Measurements from ENCODE around the gene NAPSA. TPM values are rescaled to one million over a fixed set of nuclear protein-coding genes. Genes with fewer than 3 reads are reported as not detected.

The NAPSA gene
- total RNA-seq (2022; extraction: Qiagen RNA extraction; ENCODE audit: low read depth) = 0.71 to 1.9 TPM (median 1.5 TPM) in 5 replicates

DNA sequence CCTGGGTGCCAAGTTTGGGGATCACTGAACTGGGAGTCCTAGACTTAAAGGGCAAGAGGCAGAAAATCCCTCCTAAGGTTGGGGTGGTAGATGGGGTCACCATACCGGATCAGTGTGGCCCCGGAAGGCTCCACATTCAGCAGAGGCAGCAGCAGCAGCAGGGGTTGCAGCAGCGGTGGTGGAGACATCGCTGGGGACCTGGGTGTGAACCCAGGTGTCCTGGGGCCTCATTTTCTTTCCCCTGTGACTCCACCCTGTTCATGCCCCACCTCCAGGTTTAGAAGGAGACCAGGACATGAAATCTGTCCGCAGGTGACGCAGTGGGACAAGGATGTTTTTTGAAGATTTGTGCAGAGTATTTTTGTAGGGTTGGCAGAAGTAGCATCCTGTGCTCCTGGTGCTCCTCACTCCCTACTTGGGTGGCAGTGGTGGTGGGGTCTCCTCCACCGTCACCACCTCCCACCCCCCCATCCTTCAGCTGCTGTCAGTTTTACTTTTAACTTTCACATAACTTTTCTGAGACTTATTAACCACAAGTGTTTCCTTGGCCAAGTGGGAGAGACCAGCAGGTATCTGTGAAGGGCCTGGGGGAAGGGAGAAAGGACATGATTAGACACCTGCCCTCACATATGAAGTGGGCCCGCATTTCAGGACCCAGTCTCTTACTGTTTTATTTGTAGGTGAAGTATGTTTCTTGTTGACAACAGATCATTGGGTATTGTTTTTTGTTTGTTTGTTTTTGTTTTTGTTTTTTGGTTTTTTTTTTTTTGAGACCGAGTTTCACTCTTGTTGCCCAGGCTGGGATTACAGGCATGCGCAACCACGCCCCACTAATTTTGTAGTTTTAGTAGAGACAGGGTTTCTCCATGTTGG lies at the start of gene NAPSA:
NAPSA (minus strand) TSS at position 206 of the 873 bp plus-strand sequence; CDS start at position 188, 18 bp downstream.

DNA sequence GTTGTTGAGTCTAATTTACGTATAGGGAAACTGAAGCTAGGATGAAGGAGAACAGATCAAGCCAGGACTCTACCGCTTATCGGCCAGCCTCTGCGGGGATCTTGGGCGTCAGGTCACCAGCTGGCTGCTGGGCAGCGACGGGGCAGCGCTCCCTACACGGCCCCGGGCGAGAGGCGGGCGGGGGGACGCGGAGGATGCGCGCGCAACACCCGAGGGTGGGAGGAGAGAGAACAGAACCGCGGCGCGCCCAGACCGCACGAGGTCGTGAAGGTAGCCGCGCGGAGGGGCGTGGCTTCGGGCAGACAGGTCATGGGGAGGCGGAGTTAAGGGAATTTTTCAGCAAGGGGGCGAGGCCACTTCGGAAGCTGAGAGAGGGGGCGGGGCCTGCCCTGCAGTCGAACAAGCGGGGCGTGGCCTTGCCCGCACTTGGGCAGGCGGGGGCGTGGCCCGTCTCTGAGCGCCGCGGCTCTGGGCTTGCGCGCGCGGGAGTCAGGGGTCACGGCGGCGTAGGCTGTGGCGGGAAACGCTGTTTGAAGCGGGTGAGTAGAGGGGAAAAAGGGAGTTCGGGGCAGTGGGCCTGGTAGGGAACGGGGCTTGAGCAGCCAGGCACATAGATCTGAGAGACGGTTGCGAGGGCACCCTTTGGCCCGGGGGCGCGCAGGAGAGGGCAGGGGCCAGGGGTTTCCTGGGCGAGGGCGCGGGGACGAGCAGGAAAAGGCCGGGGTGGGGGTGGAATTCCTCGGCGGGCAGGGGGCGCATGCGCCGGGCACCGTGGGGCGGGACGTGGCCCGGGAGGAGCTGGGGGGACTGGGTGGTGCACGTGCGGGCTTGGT lies 18.6 kb upstream of the NAPSA start, which contains the start of gene POLD1:
POLD1 (plus strand) TSS at position 496 of the 833 bp plus-strand sequence. CDS start 14,505 bp downstream, outside the sequence.

DNA sequence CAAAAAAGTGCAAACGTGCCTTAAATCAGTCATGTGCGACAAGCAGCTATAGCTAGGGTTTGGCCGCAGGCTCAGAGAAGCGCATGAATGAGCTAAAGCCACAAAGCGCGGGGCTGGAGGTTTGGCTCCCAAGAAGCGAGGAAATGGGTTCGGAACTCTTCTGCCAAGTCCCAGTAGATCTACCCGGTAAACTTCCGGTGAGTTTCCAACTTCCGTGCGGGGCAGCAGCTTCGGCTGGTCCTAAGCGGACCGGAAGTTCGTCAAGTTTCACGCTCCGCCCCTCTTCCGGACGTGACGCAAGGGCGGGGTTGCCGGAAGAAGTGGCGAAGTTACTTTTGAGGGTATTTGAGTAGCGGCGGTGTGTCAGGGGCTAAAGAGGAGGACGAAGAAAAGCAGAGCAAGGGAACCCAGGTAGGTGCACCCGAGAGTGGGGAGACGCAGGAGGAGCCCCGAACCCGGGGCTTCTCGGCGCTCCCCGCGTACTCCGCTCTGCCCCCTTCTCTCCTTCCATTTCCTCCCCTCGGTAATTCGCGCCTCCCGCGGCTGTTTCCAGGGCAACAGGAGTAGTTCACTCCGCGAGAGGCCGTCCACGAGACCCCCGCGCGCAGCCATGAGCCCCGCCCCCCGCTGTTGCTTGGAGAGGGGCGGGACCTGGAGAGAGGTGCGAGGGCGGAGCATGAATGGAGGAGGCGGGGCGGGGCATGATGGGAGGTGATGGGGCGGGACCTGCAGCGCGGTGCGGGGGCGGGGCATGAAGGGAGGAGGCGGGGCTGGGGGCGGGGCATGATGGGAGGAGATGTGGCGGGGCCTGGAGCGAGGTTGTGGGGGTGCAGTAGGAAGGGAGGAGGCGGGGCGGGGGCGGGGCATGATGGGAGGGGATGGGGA lies 11.0 kb upstream of the NAPSA start, which contains the start of gene NR1H2:
NR1H2 (plus strand) TSS at position 292 of the 885 bp plus-strand sequence. CDS start 1,149 bp downstream, outside the sequence.

DNA sequence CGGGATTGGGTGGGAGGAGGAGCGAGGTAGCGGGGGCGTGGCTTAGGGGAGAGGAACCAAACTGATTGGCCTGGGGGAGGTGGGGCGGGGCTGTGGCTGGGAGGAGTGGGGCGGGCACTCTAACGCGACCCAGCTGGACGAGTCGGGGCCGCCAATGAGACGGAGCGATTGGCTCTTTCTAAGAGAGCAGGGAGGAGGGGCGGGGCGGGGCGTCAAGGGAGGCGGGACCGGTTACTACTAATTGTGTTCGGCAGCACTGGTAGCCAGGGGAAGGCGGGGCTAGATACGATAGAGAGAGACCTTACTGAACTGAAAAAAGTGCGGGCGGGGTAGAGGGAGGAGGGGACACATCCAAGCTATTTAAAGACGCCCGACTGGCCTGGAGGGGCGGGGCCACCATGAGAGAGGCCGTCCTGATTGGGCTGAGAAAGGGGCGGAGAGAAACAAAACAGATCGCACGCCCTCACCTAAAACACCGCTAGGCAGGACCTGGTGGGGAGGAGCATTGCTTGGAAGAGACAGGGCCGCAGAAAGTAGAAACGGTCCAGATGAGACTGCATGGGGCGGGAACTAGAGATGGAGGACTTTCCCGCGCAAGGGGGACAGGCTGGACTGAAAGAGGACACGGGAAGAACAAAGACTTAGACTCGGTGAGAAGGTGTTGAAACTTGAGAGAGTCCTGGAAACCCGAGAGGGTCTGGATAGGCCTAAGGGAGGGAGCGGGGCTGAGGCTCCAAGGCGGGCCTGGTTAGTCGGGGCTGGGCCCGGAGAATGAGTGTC lies 36.1 kb downstream of the NAPSA start, which contains the start of gene KCNC3:
KCNC3 (minus strand) TSS at position 232 of the 780 bp plus-strand sequence. CDS start 295 bp downstream, outside the sequence.

Other genes with a start within 250 kb of the NAPSA start
- not detected in 5 replicates for gene IZUMO2, start 202.4 kb downstream of the NAPSA start, total RNA-seq (2022; extraction: Qiagen RNA extraction; ENCODE audit: low read depth)
- 4.9 to 6.7 TPM (median 6.3 TPM) in 5 replicates for gene MYH14, start 162.0 kb downstream of the NAPSA start, total RNA-seq (2022; extraction: Qiagen RNA extraction; ENCODE audit: low read depth)
- 1.2 to 1.8 TPM (median 1.3 TPM) in 5 replicates for gene KCNC3, start 36.3 kb downstream of the NAPSA start, total RNA-seq (2022; extraction: Qiagen RNA extraction; ENCODE audit: low read depth)
- gene NR1H2, start 10.8 kb upstream of the NAPSA start, total RNA-seq (2022; extraction: Qiagen RNA extraction; ENCODE audit: low read depth) = 61.2 to 86.8 TPM (median 81.4 TPM) in 5 replicates
- gene POLD1, start 18.7 kb upstream of the NAPSA start, total RNA-seq (2022; extraction: Qiagen RNA extraction; ENCODE audit: low read depth) = 54.0 to 87.6 TPM (median 79.1 TPM) in 5 replicates
- gene SPIB, start 53.3 kb upstream of the NAPSA start, total RNA-seq (2022; extraction: Qiagen RNA extraction; ENCODE audit: low read depth) = 0.18 to 0.51 TPM (median 0.33 TPM) in 5 replicates
- 0.03 TPM in 1 of 5 replicates, not detected in the others for gene MYBPC2, start 67.3 kb upstream of the NAPSA start, total RNA-seq (2022; extraction: Qiagen RNA extraction; ENCODE audit: low read depth)
- 104 to 161 TPM (median 149 TPM) in 5 replicates for gene EMC10, start 110.9 kb upstream of the NAPSA start, total RNA-seq (2022; extraction: Qiagen RNA extraction; ENCODE audit: low read depth)
- gene GARIN5A, start 111.2 kb upstream of the NAPSA start, total RNA-seq (2022; extraction: Qiagen RNA extraction; ENCODE audit: low read depth) = 1.9 to 2.3 TPM (median 2.2 TPM) in 5 replicates
- 52.1 to 89.0 TPM (median 82.4 TPM) in 5 replicates for gene JOSD2, start 145.6 kb upstream of the NAPSA start, total RNA-seq (2022; extraction: Qiagen RNA extraction; ENCODE audit: low read depth)
- not detected in 5 replicates for gene ASPDH, start 148.3 kb upstream of the NAPSA start, total RNA-seq (2022; extraction: Qiagen RNA extraction; ENCODE audit: low read depth)
- gene LRRC4B, start 202.8 kb upstream of the NAPSA start, total RNA-seq (2022; extraction: Qiagen RNA extraction; ENCODE audit: low read depth) = 0.31 to 0.76 TPM (median 0.60 TPM) in 5 replicates